Testis (tissue), 2 donors: ENCODE measurements around the gene TMEM201.
"Not testable (repeated sequence)": the region's sequence is repeated elsewhere in the genome, so short reads cannot be mapped to it uniquely, and the experiment has no call there.

Experiments
- CTCF ChIP-seq, 3 experiments: fragments of 450-650 bp in 2 of 3; fragments of 200-600 bp in 1 of 3; sonication (generic) in 1 of 3; IDR thresholded peaks; one replicate each; pipeline ENCODE4 v1.5.1; 2016 to 2019; ENCODE audit warnings: antibody characterized with exemption in 3 of 3, mild to moderate bottlenecking in 2 of 3, moderate library complexity in 1 of 3
- POLR2A ChIP-seq: fragments of 450-650 bp; IDR thresholded peaks from one replicate; pipeline ENCODE4 v1.6.1; 2017; ENCODE audit warnings: antibody characterized with exemption, mild to moderate bottlenecking, moderate library complexity

GRCh38 chr1:9570886-9571529 is 17.7 kb upstream of the TMEM201 start:
- TF ChIP-seq CTCF (IDR thresholded peaks at IDR 0.05); POLR2A: not testable (repeated sequence)
